Tibial nerve (tissue), 3 donors: ENCODE data around the gene SYCE1L.
"Not testable (repeated sequence)": the region's sequence is repeated elsewhere in the genome, so short reads cannot be mapped to it uniquely, and the experiment has no call there.

ENCODE experiments used
- CTCF ChIP-seq, 5 experiments: fragments of 200-600 bp in 3 of 5; fragments of 450-650 bp in 2 of 5; sonication (generic) in 3 of 5; IDR thresholded peaks; one replicate each; pipeline ENCODE4 v1.5.1; 2016 to 2019; ENCODE audit warnings: antibody characterized with exemption in 5 of 5, mild to moderate bottlenecking in 3 of 5, moderate library complexity in 2 of 5
- POLR2A ChIP-seq, 2 donors: fragments of 450-650 bp; IDR thresholded peaks; one replicate each; pipeline ENCODE4 v1.6.1; 2017; ENCODE audit warnings: antibody characterized with exemption in 2 of 2, mild to moderate bottlenecking in 2 of 2, moderate library complexity in 2 of 2

- TF ChIP-seq POLR2A, CTCF (IDR thresholded peaks at IDR 0.05): not testable (repeated sequence)
Measured at GRCh38 chr16:77242471-77242870, 43.3 kb downstream of the SYCE1L start.
